ENCODE data around the gene LHFPL6.

DNA sequence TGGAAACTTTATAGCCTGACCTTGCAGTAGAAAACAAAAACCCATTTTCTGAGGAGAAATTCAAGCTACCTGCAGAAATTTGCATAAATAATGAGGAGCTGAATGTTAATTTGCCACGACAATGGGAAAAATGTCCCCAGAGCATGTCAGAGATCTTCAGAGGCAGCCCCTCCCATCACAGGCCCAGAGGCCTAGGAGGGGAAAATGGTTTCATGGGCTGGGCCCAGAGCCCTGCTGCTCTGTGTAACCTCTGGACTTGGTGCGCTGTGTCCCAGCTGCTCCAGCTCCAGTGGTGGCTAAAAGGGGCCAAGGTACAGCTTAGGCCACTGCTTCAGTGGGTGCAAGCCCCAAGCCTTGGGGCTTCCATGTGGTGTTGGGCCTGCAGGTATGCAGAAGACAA lies 306.8 kb downstream of the LHFPL6 start:
- TF ChIP-seq, protein P1, sequence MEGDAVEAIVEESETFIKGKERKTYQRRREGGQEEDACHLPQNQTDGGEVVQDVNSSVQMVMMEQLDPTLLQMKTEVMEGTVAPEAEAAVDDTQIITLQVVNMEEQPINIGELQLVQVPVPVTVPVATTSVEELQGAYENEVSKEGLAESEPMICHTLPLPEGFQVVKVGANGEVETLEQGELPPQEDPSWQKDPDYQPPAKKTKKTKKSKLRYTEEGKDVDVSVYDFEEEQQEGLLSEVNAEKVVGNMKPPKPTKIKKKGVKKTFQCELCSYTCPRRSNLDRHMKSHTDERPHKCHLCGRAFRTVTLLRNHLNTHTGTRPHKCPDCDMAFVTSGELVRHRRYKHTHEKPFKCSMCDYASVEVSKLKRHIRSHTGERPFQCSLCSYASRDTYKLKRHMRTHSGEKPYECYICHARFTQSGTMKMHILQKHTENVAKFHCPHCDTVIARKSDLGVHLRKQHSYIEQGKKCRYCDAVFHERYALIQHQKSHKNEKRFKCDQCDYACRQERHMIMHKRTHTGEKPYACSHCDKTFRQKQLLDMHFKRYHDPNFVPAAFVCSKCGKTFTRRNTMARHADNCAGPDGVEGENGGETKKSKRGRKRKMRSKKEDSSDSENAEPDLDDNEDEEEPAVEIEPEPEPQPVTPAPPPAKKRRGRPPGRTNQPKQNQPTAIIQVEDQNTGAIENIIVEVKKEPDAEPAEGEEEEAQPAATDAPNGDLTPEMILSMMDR (IDR thresholded peaks at IDR 0.05), result no peak
- TF ChIP-seq EP300 (IDR thresholded peaks at IDR 0.05), result no peak
- TF ChIP-seq POLR2A (IDR thresholded peaks at IDR 0.05), result no peak
